Esophagus (tissue), 2 donors: ENCODE data around the gene SPINK7. TPM values are rescaled to one million over a fixed set of nuclear protein-coding genes. Genes with fewer than 3 reads are reported as not detected.
A peak's percentile ranks its signal among the peaks of the same experiment; 100 is the strongest.
"Not testable (repeated sequence)": the region's sequence is repeated elsewhere in the genome, so short reads cannot be mapped to it uniquely, and the experiment has no call there.

Source experiments
- H3K27ac ChIP-seq, 2 donors: one replicate each; pipeline ENCODE4 v1.5.1; 2013; ENCODE audit warnings: low read depth in 2 of 2, mild to moderate bottlenecking in 2 of 2, inconsistent platforms in 1 of 2, low read length in 1 of 2, moderate library complexity in 1 of 2
- H3K27me3 ChIP-seq, 2 donors: one replicate each; pipeline ENCODE4 v1.6.1; 2013; ENCODE audit warnings: low read length in 2 of 2, control low read depth in 1 of 2, mild to moderate bottlenecking in 1 of 2; ENCODE audit not compliant: insufficient read depth in 2 of 2, control insufficient read depth in 1 of 2
- H3K36me3 ChIP-seq, 2 donors: one replicate each; pipeline ENCODE4 v1.6.1; 2013; ENCODE audit warnings: low read length in 1 of 2; ENCODE audit not compliant: control insufficient read depth in 2 of 2, insufficient read depth in 2 of 2
- H3K4me1 ChIP-seq, 2 donors: one replicate each; pipeline ENCODE4 v1.6.1; 2013; ENCODE audit warnings: low read length in 1 of 2; ENCODE audit not compliant: control insufficient read depth in 2 of 2, insufficient read depth in 2 of 2
- H3K4me3 ChIP-seq, 2 donors: one replicate each; pipeline ENCODE4 v1.5.1; 2013; ENCODE audit warnings: low read length in 2 of 2, mild to moderate bottlenecking in 2 of 2, low read depth in 1 of 2, moderate library complexity in 1 of 2
- H3K9me3 ChIP-seq, 2 donors: one replicate each; pipeline ENCODE4 v1.6.1; 2013; ENCODE audit warnings: mild to moderate bottlenecking in 2 of 2, low read depth in 1 of 2, low read length in 1 of 2, moderate library complexity in 1 of 2; ENCODE audit not compliant: control insufficient read depth in 2 of 2, insufficient read depth in 1 of 2
- WGBS, 2 donors: extraction: QIAGEN DNeasy Blood & Tissue Kit; methylation state at CpG; one replicate each; pipeline ENCODE4 v1.1.7; 2013; 5-methylcytosine and 5-hydroxymethylcytosine counted together
- polyA plus RNA-seq, 2 donors: library from polyadenylated mRNA; stranded (reverse); fragments of 200-250 nt; gene quantifications; one replicate each; pipeline ENCODE4 v1.2.3, GENCODE V29; 2013
- donor health status: healthy with polysubstance abuse.
- donor health status: Bipolar disorder and iron deficiency.

The SPINK7 gene
- polyA plus RNA-seq, 2 donors = 394 to 2,280 TPM

DNA sequence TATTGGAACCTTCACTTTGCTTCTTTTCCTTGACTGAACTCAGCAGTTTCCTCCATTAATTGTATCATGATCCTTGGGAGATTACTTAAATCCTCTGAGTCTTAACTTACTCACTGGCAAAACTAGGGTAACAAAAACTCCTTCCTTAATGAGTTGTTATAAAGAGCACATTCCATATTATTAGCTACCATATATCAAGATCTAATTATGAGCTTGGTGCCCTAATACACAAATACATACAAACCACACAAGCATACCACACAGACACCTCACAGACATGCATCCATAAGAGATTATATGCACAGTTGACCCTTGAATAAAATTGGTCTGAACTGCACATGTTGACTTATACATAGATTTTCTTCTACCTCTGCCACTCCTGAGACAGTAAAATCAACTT lies 2.5 kb upstream of the SPINK7 start:
- H3K4me3 ChIP-seq = no peak overlapping the region
- H3K27ac ChIP-seq = no peak overlapping the region
- H3K27me3 ChIP-seq = no peaks in the 10 kb centered on the region
- no peaks in the 10 kb centered on the region for H3K4me1 ChIP-seq
- no peaks in the 10 kb centered on the region for H3K36me3 ChIP-seq
- H3K9me3 ChIP-seq = no peaks in the 10 kb centered on the region

DNA sequence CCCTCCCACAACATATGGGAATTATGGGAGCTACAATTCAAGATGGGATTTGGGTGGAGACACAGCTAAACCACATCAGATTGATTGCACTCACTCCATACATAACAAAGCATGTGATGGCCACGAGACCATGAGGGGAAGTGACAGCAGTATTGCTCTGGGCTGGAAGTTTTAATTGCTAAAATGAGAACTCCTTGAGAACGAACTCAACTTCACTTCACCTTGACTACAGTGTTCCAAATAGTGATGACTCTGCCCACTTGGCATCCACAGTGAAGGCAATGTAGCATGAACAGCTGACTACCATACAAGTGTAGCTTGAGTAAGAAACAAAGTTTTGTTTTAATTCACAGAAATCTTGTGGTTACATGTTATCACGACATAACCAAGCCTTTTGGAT lies 739 bp upstream of the SPINK7 start:
- Histone ChIP-seq H3K36me3 (no peaks in the 10 kb centered on the region), H3K27ac (no peak overlapping the region), H3K4me1 (no peaks in the 10 kb centered on the region), H3K9me3 (no peaks in the 10 kb centered on the region), H3K27me3 (no peaks in the 10 kb centered on the region), H3K4me3 (no peak overlapping the region)
- WGBS, 2 donors = 62 to 68% methylated on average over 3 of the region's 3 CpGs

DNA sequence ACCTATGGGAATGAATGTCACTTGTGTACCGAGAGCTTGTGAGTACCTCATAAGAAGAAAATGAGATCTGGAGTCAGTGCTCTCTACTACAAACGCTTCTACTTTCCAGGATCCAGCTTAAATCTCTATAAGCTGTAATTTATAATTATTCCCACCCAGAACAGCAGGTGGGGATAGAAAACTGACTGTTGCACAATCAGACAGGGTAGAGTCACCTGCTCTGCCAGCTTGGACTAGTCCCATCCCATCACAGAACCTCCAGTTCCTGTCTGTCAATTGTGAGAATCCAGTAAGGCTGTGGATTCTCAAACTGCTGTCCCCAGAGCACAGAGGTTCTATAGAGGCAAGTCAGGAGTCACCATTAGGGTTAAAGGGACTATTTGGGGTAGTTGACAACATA lies 2.0 kb downstream of the SPINK7 start:
- Histone ChIP-seq H3K27me3 (no peaks in the 10 kb centered on the region), H3K4me3 (peak overlapping the region in 1 of 2 donors; percentile 11), H3K9me3 (no peaks in the 10 kb centered on the region), H3K36me3 (no peaks in the 10 kb centered on the region), H3K27ac (peak overlapping the region in 1 of 2 donors; percentile 42), H3K4me1 (no peaks in the 10 kb centered on the region)
- WGBS, 2 donors = 81 to 83% methylated on average over 2 of the region's 2 CpGs

DNA sequence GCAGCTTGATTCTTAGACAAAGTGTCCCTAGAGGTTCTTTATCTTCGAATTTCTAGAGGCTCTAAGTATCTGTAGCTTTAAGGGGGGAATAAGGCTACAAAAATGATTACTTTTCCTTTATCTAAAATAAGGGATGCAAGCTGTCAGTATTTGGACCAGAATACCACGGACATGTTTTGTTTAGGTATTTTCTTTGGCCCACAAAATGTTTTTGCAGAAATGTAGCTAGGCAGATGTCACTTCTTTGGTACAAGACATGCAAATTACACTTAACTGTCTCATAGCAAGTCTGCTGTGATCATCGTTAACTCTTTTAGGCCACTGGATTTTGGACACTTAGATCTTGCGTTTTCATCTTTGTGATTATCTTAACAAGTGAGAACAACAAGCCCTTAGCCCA lies 2.5 kb downstream of the SPINK7 start:
- Histone ChIP-seq H3K27ac (no peak overlapping the region), H3K27me3 (no peaks in the 10 kb centered on the region), H3K9me3 (no peaks in the 10 kb centered on the region), H3K4me1 (no peaks in the 10 kb centered on the region), H3K4me3 (no peak overlapping the region), H3K36me3 (no peaks in the 10 kb centered on the region)
- WGBS, 2 donors = 58 to 67% methylated on average over 4 of the region's 4 CpGs

DNA sequence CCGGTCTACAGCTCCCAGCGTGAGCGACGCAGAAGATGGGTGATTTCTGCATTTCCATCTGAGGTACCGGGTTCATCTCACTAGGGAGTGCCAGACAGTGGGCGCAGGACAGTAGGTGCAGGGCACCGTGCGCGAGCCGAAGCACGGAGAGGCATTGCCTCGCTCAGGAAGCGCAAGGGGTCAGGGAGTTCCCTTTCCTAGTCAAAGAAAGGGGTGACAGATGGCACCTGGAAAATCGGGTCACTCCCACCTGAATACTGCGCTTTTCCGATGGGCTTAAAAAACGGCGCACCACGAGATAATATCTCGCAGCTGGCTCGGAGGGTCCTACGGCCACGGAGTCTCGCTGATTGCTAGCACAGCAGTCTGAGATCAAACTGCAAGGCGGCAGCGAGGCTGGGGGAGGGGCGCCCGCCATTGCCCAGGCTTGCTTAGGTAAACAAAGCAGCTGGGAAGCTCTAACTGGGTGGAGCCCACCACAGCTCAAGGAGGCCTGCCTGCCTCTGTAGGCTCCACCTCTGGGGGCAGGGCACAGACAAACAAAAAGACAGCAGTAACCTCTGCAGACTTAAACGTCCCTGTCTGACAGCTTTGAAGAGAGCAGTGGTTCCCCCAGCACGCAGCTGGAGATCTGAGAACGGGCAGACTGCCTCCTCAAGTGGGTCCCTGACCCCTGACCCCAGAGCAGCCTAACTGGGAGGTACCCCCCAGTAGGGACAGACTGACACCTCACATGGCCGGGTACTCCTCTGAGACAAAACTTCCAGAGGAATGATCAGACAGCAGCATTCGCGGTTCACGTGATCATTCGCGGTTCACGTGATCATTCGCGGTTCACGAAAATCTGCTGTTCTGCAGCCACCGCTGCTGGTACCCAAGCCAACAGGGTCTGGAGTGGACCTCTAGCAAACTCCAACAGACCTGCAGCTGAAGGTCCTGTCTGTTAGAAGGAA lies 8.1 kb downstream of the SPINK7 start:
- H3K36me3 ChIP-seq, H3K4me1 ChIP-seq, H3K9me3 ChIP-seq, H3K27me3 ChIP-seq: not testable (repeated sequence)
- peak overlapping the region; percentile 22 to 37 for H3K4me3 ChIP-seq
- peak overlapping the region in 1 of 2 donors; percentile 31 for H3K27ac ChIP-seq
- 29 to 55% methylated on average over 36 to 42 of the region's 42 CpGs for whole genome bisulfite sequencing, 2 donors

DNA sequence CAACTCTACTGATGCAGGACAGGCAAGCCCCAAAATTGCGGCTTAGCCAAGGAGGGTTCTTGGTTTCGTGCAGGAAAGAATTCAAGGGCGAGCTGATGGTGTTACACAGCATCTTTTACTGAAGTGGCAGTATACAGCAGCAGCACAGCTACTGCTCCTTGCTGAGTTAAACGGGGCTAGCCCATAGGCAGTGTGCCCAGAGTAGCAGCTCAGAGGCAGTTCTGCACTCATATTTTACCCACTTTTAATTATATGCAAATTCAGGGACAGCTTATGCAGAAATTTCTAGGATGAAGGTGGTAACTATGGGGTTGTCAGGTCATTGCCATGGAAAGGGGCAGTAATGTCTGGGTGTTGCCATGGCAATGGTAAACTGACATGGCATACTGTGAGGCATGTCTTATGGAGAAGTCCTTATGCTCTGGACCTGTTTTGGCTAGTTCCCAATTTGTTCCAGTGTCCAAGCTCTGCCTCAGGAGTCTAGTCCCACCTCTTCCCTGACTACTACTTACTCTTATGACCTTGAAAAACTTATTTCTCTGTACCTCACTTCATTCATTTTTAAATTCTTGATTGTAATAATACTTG lies 21.1 kb downstream of the SPINK7 start:
- no peaks in the 10 kb centered on the region for H3K9me3 ChIP-seq

DNA sequence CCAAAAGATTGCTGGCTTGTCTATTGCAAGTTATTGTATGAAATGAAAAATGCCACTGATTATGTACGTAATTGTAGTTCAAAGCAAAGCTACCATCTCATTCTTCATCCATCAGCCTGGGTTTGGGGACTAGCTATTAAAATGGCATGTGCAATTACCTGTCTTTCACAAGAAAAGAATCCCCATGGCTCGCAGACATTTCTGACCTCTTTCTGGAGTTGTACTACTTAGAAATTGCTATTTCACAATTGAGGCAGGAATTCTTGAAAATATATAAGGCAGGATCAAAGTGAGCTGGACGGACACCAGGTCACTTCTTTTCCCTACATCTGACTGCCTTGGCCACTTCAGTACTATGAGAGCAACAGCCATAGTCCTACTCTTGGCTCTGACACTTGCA lies 23.0 kb downstream of the SPINK7 start, which contains the start of gene SPINK9:
SPINK9 (plus strand) TSS at position 301 of the 400 bp plus-strand sequence; CDS start at position 356, 55 bp downstream.
- 81 to 86% methylated on average over 3 of the region's 3 CpGs for WGBS, 2 donors
- no peak within 1 kb of the TSS for H3K27ac ChIP-seq

More for the DNA sequence above, 21.1 kb downstream of the SPINK7 start:
- Histone ChIP-seq H3K4me3 (no peak overlapping the region), H3K27ac (no peak overlapping the region), H3K4me1 (no peaks in the 10 kb centered on the region), H3K27me3 (no peaks in the 10 kb centered on the region), H3K36me3 (no peaks in the 10 kb centered on the region)
- 91 to 94% methylated on average over 4 of the region's 4 CpGs for WGBS, 2 donors

DNA sequence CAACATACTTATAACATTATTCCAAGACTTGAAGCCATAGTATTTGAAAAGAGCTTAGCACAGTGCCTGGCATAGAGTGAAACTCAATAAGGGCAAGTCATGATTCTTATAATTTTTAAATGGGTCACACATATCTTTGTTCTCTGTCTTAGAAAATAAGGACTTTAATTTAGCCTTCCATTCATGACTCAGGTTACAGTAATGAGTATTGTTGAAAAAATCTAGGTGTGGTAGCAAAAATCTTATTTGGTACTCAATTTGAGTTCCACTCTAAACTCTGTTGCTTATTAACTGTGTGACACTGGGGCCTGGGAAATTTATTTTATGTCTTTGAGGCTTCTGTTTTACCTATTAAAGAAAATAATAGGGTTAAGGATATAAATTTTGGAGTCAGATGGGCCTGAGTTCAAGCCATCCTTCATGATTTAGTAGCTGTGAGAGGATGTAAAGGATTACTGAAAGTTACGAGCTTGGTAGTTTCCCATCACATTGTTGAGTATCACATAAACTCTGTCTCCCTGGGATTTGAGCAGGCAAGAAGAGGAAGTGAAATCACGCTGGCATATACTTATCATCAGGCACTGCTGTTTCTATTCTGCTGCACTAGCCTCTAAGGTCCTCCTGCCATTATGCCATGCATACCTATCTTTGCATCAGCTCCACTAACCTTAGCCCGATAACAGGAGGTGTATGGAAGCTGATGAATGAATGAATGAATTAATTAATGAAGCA lies 24.6 kb downstream of the SPINK7 start:
- Histone ChIP-seq H3K27me3 (no peaks in the 10 kb centered on the region), H3K9me3 (no peaks in the 10 kb centered on the region), H3K27ac (peak overlapping the region; percentile 46 to 62), H3K36me3 (no peaks in the 10 kb centered on the region), H3K4me3 (no peak overlapping the region), H3K4me1 (no peaks in the 10 kb centered on the region)
- WGBS, 2 donors = 80 to 88% methylated on average over 3 of the region's 3 CpGs

More for the DNA sequence above, 23.0 kb downstream of the SPINK7 start, which contains the start of gene SPINK9:
- Histone ChIP-seq H3K36me3 (no peaks in the 10 kb centered on the region), H3K4me3 (no peak within 1 kb of the TSS), H3K27me3 (no peaks in the 10 kb centered on the region), H3K4me1 (no peaks in the 10 kb centered on the region), H3K9me3 (no peaks in the 10 kb centered on the region)

DNA sequence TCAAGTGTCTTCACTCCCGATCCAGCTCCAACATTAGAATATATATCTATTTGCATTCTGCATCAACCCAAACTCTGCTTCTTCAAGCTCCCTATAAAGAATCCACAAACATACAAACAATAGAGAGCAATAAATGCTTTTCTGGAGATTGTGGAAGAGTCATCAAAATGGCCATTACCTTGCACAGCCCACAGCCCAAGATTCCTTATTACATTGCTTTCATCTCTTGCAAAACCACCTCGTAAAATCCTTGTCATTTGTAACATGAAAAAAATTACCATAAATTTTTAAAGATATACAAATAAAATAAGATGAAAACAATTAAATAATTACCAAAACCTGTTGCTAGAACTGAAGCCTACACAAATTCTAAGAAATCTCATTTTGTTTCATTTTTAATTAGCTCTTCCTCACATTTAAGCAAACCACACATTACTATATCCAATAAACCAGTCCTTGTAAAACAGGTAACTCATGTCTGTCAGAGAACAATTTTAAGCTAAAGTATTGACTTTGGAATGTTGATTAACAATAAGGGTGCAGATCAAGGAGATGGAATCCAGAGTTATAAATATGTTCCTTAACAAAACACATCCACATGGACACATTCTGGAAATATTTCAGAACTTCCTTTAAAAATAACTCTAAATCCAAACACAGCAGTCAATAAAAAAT lies 30.3 kb downstream of the SPINK7 start:
- 90 to 91% methylated on average over 2 of the region's 2 CpGs for WGBS, 2 donors
- peak overlapping the region in 1 of 2 donors; percentile 78 for H3K27ac ChIP-seq
- no peak overlapping the region for H3K4me3 ChIP-seq
- H3K36me3 ChIP-seq = no peaks in the 10 kb centered on the region
- H3K27me3 ChIP-seq = no peaks in the 10 kb centered on the region
- no peaks in the 10 kb centered on the region for H3K4me1 ChIP-seq
- H3K9me3 ChIP-seq = no peaks in the 10 kb centered on the region
